Dedifferentiated amniotic fluid mesenchymal stem cell (primary cell): Measurements from ENCODE around the gene HOXC12.

Experiments
- DNase-seq: peaks from one replicate; pipeline ENCODE4 v3.0.0-alpha.2; 2016; ENCODE audit errors: extremely low spot score

HOXC12 gene, protein sequence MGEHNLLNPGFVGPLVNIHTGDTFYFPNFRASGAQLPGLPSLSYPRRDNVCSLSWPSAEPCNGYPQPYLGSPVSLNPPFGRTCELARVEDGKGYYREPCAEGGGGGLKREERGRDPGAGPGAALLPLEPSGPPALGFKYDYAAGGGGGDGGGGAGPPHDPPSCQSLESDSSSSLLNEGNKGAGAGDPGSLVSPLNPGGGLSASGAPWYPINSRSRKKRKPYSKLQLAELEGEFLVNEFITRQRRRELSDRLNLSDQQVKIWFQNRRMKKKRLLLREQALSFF

DNA sequence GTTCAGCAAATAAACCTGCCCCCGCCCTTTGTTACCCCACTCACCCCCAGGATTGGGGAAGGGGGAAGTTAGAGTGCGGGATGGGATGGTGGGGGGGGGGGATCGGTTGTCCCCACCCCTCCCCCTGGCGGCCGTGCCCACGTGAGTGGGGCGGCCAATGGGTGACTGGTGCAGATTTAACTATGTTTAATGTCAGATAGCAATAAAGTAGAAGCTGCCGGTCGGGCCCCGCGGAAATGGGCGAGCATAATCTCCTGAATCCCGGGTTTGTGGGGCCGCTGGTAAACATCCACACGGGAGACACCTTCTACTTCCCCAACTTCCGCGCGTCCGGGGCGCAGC lies at the start of gene HOXC12:
Gene HOXC12, plus strand, starts transcription at position 210 of the 342 bp plus-strand sequence. Its CDS starts 27 bp downstream, at position 237.
- no peak for DNase-seq

DNA sequence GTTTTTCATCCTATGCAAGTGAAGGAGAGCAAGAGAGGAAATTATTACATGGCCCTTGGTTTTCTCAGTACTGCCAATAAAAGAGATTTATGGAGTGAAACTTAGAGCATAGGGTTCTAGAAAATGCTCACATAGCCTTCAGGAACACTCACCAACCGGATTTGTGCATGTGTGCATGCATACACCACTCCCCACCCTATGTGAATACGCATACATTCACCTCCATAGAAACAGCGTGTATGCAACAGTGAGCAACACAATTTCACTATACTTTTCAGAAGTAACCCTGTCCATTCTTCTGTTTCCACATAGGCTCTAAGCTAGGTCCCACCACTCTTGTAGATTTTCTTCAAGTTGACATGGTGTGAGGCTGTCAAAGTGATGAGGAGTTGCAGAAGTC lies 47.6 kb upstream of the HOXC12 start:
- DNase-seq: no peak

DNA sequence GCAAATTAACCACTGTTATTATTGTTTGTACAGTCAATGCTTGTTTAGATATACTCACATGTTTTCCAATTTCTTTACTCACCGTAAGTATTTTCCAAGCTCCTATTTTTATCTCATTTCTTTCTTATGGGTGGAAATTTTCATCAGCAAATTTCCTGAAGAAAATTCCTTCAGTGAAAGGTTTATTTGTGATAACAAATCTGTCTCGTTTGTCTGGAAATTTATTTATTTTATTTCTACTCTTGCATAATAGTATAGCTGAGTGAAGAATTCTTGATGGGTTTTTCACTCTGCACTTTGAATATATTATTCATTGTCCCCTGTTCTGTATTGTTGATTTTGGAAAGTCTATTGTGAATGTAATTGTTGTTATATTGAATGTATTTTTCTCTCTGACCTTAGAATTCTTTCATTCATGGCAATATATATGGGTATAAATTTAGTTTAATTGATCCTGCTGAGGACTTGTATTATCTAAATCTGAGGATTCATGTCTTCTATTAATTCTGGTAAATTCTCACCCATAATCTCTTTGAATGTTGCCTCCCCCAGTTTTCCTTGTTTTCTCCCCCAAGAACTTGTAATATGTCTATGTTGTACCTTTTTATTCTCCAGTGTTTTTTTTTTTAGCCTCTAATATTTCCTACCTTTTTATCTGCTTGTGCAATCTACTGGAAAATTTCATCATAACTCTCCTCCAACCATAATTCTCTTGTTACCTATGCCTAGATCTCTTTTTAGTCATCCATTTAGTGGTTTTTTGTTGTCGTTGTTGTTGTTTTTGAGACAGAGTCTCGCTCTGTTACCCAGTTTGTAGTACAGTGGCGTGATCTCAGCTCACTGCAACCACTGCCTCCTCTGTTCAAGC lies 37.7 kb upstream of the HOXC12 start:
- no peak for DNase-seq

DNA sequence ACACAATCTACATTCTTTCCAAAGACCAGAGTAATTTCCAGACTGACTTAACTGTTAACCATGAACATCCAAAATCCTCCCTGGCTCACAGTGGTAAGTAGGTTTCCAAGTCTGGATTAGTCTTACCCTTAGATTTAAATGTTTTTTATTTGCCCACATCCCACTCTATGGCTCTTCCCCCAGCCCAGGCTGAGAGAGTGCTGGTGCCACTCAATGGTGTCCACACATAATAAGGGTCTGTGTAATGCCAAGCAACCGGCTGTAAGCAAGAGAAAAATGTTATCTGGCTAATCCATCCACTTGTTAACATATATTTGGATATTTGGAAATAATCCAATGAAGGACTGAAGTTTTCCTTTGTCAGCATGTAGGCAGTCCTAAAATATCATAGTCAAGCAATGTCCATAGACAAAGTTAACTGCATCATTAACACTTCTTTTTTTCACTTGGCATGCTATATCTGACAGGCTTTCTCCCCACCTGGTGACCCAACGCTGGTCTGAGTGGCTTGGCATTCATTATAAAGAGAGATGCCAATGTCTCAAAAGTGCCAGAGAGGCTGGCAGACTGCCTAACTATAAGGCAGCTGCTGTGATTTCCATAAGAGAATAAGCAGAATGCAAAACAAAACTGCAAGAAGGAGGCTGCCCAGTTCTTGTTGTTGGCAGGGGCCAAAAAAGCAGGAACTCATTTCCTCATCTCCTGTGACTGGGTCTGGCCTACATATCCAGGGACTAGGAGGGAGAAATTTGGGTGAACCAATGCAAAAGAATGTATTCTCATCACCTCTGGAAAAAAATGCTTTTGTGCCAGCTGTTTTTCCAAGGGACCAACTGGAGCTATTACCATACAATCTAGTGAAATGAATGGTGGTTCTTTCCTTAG lies 29.9 kb upstream of the HOXC12 start:
- no peak for DNase-seq

DNA sequence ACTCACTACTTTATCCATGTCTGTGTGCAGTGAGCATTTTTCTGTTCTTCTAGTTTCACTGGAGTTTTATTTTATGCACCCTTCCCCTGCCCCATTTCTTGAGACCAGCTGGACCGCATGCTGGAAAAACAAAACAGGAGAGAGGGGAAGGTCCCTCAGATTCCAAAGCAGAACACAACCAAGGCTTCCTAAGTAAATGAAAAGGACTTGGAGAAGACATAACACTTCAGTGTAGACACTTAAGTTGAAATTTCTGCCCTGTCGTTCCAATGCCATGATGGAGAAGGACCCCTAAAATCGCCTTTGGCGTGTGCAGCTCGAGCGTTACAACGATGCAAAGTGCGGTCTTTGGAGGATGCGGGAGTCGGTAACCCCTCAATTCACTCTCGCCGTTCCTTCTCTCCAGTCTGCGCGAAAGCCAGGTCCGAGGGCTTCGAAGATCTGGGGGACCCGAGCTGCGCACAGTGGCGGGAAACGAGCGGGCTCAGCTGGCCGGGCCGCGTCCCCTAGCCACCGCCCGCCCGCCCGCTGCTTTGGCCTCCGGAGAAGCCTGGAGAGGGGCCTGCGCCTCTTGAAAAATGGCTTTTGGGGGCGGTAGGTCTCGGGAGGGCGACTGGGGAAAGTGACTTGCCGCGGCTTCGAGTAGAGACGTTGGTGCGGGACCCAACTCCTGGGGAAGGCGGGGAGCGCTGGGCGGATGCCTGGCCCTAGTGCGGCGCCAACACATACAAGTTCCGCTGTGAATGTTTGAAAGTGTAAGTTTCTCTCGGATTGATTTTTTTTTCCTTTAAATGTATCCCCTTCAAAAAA lies 27.3 kb upstream of the HOXC12 start:
- DNase-seq: no peak

DNA sequence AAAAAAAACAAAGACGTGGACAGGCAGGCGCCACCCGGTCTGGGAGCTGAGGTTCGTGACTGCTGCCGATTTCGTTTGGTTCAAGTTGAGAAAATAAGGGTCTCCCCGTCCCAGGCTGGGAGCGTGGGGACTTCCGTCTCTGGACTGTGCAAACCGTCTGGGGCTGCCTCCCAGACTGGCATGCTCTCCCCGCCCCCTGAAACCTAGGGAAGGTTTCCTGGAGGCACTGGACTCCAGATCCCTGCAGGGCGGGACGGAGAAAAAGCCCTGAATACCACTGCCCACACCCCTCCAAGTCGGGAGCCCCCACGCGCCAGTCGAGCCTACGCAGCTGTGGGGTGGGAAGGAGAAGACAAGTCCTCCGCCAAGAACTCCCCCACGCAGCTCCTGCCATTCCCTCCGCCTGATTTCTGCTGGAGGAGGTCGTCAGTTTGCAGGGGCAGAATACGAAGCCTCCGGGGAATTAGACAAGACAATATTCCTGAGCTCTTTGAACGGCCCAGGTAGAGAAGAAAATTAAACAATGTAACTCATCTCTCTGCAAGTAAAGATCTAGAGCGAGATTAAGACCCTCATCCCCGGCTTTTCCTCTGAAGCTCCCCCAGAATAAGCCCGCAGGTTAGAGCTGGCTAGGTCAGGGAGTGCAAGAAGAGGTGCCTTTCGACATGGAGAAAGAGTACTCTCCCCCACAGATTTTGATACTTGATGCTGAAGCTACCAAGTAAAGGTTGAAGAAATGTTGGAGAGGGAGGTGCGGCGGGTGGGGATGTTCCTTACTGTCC lies 26.5 kb upstream of the HOXC12 start:
- DNase-seq: no peak

DNA sequence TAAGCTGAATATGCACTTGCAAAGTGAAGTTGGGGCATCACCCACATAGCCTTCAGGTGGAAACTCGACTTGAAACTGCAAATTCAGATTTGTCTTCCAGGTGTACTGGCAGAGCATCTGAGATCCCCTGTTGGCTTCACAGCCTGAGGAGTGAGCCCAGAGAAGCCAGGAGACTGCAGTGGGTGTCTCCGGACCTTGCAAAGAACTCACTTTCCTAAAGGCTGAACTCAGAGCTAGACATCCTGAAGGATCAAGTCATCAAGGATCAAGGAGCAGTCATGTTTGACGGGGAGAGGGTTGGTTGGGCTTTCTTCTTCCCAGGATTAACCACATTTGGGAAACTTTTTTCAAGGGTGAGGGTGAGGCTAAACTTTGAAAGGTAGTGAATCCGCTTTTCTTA lies 25.2 kb upstream of the HOXC12 start:
- no peak for DNase-seq

DNA sequence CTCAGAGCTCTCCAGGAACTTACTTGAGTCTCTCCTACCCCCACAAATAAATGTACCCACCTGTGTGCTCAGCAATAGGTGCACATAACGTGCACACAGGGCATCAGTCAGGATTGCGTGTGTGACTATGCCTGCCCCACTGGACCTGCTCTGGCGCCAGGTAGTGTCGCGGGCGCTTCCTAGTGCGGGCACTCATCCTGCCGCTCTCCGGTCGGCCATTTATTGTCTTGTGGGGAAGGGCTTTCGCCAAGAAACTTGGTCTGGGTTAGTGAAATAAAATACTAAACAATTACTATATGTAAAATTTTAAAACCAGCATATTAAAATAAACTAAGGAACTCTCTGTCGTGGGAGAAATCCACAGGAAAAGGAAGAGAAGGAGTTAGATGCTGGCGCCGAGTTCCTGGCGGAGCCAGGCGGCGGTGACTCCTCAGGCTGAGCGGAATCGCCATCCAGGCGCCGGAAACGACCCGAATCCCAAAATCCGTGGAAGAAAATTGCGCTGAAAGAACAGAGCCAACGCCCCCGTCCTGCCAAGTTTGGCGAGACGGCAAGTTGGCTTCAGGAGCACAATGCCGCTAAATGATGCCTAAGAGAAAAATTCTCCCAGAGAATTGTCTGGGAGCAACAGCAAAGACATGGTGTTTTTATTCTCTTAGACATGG lies 24.0 kb upstream of the HOXC12 start:
- no peak for DNase-seq

DNA sequence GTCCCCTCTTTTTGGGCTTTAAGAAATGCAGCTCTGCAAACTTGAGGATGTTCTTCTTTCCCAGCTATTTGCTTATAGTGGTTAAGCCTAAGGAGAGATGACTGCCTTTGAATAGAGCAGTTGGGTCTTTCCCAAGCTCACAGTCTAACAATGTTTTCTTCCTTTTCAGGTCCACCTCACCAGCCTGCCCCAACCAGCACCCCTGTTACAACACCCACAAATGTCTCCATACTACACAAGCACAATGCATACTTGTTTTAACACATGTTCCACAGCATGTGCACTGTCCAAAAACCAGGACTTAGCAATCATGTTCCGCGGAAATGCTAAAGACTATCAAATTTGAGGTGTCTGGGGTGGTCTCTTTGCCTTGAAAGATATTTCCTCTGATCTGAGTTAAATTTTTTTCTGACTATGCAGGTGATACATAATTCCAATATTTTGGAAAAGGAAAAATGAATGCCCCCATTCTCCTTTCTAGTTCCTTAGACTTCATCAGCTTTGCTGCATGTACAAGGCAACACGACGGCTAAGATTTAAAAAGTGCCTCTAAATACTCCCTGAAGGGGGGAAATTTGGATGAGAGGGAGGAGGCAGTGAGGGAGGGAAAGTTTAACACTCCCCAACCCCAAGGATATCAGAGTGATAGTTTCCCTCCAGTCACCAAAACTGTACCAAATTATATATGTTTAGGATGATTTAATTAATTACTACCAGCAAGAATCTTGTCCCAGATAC lies 22.7 kb upstream of the HOXC12 start:
- no peak for DNase-seq

DNA sequence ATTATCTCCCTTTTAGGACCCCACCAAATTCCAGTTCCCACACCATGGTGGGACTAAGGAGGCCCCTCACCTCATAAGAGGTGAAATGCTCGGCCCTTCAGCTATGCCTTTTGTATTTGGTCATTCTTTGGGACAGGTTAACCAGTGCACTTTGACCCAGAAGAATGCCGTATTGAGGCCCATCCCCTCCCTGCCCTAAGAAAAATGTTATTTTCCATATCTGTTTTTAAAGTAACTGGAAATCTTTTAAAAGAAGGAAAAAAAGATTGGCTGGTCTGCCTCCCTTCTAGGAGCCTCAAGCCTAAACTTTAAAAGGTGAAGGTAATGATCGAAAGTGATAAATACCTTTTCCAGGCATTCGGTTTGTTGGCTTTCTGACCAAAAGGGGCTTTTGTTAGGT lies 21.8 kb upstream of the HOXC12 start:
- no peak for DNase-seq

DNA sequence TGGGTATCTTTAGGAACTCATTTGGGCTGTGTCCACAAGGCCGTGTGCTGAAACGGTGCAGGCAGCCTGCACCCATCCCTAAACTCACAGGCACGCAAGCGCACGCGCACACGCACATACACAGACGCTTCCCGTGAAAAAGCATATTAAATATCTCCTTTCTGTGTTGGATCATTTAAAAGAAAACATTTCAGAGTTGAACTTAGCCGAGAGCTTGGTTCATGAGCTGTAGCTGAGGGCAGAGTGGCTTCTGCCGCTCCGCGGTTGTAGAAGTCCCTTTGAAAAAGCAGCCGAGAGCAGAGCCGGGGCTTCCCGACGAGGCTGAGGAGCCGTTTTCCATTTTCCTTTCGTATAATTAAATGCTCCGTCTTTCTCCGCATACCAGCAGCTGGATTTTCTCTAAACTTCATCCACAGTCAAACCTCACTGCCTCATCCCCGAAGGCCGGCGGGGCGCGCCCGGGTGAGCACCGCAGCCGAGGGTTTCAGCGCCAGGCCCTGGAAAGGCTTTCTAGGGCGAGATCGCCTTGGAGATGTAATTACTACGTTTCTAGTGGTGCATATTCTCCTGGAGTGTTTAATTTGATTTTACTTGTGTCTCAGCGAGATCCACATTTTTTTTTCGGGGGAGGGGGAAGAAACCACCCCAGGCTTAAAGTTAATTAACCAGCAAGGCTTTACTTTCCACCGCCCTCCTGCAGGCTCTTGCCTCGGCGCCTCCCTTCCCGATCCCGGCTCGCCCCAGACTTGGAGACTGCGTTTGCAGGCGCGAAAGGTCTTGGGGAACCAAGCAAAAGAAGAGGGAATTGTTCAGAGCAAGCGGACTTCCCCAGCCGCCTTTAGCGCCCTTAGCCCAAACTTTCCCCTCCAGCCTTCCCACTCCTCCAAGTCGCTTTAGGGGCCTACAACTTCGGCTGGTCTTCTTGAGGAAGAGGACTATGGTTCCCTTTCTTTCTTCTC lies 19.0 kb upstream of the HOXC12 start:
- no peak for DNase-seq

DNA sequence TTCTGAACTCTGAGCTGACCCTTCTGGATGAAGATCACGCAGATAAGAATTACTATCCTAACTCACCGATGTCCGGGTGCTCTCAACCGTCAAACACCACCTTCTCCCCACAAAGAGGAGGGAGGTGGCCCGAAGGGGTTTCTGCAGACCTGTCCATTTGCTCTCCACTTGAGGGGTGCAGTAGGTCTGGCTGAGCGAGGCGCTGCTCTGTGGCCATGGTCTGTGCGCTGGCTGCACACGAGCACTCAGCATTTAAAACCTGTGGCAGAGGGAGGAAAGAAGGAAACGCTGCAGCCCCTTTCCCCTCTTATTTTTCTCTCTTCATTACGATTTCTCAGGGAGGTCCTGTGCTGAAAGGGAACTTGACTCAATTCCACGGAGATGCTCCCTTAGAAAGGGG lies 17.6 kb upstream of the HOXC12 start:
- DNase-seq: no peak

DNA sequence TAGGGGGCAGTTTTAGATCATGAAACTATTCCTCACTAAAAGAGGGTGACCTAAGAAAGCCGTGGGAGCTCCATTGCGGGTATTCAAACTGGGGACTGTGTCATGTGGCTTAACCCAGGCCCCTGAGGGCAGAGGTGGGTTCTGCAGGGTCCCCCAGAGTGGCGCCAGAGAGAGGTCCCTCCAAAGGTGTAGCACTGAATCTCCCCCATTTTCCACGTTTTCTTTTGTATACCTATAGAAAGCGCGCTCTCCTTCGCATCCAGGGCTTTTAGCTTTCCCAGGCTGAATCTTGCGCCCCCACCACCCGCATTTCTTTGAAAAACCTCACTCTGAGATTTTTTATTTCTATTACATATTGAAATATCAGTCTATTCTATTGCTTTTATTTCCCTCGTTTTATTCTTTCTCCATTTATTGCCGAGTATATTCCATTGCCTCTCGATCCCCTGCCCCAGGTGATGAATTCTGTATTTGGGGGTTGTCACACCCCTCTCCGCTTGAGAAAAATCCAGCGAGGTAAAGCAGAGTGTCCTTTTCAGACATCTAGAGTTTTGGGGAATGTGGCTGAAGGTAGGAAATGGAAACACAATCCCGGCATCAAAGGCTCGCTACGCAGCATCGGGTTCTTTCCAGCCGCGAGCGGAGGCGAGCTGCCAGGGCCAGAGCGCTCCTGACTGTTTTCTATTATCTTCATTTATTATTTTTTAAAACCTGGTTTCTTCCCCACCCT lies 16.9 kb upstream of the HOXC12 start:
- no peak for DNase-seq

DNA sequence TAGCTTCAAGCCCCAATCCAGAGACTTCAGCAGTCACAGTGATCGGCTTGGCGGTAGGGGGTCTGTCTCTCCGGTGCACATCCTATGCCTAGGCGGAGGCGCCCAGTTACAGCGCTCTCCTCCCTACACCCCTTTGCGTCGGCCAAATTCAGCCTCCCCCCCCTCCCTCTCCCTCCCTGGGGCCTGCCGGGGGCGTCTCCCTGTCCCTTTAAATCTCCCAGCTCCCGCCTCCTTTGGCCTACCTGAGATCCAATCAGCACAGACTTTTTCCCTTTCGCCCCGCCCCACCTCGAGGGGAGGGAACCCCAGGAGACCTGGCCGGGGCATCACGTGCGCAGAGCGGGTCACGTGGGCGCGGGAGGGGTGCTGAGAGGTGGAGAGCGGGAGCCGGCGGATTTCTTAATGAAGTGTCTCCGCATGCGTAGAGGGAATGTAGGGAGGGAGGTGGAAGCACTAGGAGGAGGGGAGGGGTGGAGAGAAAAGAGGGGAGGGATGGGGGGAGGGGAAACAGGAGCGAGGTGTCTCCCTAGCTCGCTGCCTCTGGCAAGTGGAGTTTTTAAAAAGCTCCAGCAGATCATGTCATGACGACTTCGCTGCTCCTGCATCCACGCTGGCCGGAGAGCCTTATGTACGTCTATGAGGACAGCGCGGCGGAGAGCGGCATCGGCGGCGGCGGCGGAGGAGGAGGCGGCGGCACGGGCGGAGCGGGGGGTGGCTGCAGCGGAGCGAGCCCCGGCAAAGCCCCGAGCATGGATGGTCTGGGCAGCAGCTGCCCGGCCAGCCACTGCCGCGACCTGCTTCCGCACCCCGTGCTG lies 16.2 kb upstream of the HOXC12 start, which contains the start of gene HOXC13:
Gene HOXC13, plus strand, starts transcription at position 506 of the 815 bp plus-strand sequence. Its CDS starts 76 bp downstream, at position 582.
- no peak for DNase-seq

DNA sequence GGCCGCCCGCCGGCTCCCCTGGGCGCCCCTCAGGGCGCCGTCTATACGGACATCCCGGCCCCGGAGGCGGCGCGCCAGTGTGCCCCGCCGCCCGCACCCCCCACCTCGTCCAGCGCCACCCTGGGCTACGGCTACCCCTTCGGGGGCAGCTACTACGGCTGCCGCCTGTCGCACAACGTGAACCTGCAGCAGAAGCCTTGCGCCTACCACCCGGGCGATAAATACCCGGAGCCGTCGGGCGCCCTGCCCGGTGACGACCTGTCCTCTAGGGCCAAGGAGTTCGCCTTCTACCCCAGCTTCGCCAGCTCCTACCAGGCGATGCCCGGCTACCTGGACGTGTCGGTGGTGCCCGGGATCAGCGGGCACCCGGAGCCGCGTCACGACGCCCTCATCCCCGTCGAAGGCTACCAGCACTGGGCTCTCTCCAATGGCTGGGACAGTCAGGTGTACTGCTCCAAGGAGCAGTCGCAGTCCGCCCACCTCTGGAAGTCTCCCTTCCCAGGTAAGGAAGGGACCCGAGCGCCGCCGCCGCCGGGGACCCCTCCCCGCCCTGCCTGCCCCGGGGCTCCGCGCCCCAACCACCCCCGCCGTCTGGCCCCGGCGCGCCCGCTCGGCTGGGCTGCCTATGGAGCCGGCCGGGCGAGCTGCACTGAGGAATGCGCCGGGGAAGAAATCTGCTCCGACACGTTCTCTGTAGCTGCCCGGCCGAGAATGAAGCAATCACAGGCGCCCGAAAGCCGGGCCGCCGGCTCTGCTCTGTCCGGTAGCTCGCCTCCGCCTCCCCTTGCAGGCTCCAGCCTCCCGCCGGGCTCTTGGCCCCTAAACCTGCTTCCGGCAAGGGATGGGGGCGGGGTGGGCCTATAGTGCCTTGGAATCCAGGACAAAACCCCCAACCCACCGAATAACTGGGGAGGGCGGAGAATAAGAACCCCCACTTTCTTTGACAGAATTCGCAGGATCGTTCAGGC lies 15.3 kb upstream of the HOXC12 start:
- no peak for DNase-seq
